Measurements from ENCODE around the gene NPAS1. TPM values are rescaled to one million over a fixed set of nuclear protein-coding genes. Genes with fewer than 3 reads are reported as not detected.
A peak's percentile ranks its signal among the peaks of the same experiment; 100 is the strongest.

Gene NPAS1
- total and polyA plus RNA-seq, 5 donors from 2014 or later: 0.53 to 1.5 TPM; not detected in 3

DNA sequence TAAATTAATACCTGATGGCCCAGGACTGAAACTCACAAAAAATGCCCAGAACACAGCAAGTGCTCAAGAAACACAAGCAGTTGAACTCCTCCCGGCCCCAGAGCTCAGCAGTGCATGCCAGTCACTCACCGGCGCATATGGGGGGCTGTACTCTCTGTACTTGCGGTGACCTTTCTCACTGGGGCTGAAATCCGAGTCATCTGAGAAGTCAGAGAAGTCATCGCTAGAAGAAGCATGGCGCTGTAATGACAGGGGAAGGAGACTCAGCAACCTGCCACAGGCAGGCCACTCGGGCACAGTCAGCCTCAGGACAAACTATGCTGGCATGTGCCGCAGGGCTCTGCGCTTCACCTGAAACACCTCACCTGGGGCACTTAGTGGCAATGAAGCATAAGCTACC lies 74.2 kb downstream of the NPAS1 start:
- Histone ChIP-seq H3K4me1 (ENCODE audit: control insufficient read depth, insufficient read depth, low read length, poor library complexity, severe bottlenecking) (peaks cover 35% of the 10 kb centered on the region), H3K9me3 (ENCODE audit: control insufficient read depth in 2 of 2, low read length in 2 of 2) (no peaks in the 10 kb centered on the region), H3K27ac (ENCODE audit: insufficient read depth, low read length, poor library complexity, severe bottlenecking) (peak overlapping the region; percentile 83), H3K27me3 (ENCODE audit: control insufficient read depth, insufficient read depth, low read length) (no peaks in the 10 kb centered on the region), H3K4me3 (ENCODE audit: low read depth, low read length) (no peak overlapping the region), H3K36me3 (ENCODE audit: control insufficient read depth, insufficient read depth, low read length) (peaks cover 32% of the 10 kb centered on the region)
- Mint-ChIP-seq H3K36me3 (peaks cover 39% of the 10 kb centered on the region), H3K4me1 (peaks cover 3 to 60% (median 30%) of the 10 kb centered on the region in 4 donors), H3K27me3 (no peaks in the 10 kb centered on the region), H3K9me3 (no peaks in the 10 kb centered on the region), H3K4me3 (no peak overlapping the region), H3K27ac (peak overlapping the region; percentile 92 to 99 (median 96))
- DNase-seq: peak in 1 of 3 donors; percentile 29
- ATAC-seq (ENCODE audit: low read depth in 2 of 2): no peak

DNA sequence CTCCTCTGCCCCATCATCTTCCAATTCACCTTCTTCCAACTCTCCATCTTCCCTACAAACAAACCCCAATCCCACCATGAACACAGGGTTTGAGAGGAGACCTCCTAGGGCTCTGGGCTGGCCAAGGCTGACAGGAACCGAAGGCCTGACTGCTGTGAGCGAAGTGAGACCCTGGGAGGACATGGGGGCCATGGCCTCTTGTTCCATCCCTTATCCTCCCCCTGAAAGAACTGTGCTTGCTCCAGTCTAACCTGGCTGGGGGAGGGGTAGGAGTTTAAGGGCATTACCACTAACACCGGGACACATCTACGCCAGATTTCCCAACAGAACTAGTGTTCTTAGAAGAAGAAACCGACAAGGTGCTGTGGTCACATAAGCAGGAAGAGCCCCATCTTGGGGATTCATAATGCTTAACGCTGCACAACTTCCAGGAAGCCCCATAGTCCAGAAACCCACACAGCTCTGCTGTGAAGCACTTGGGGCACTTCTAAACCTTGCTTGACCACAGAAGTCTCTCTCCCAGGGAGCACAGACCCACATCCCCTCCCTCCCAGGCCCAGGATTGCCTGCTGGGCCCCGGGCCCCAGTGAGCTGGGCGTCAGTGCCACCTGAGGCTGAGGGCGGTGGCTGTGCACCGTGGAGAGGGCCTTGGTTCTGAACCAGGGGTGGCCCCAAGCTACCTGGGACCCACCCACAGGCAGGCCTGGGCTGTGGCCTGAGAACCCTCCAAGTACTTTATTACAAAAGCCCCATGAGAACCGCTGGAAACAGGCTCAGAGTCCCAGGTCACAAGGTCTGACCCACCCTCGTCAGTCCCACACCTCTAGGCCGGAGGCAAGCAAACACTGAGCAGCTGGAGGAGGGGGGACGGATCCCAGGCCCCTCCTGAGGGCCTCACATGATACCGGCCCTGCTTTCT lies 75.2 kb downstream of the NPAS1 start:
- peaks cover 5 to 66% (median 30%) of the 10 kb centered on the region in 4 donors for H3K4me1 Mint-ChIP-seq
- peak in 2 of 3 donors; percentile 24 to 80 for DNase-seq
- Histone ChIP-seq H3K36me3 (ENCODE audit: control insufficient read depth, insufficient read depth, low read length) (peaks cover 24% of the 10 kb centered on the region), H3K9me3 (ENCODE audit: control insufficient read depth in 2 of 2, low read length in 2 of 2) (no peaks in the 10 kb centered on the region), H3K27ac (ENCODE audit: insufficient read depth, low read length, poor library complexity, severe bottlenecking) (peak overlapping the region; percentile 83), H3K27me3 (ENCODE audit: control insufficient read depth, insufficient read depth, low read length) (no peaks in the 10 kb centered on the region), H3K4me1 (ENCODE audit: control insufficient read depth, insufficient read depth, low read length, poor library complexity, severe bottlenecking) (peaks cover 35% of the 10 kb centered on the region), H3K4me3 (ENCODE audit: low read depth, low read length) (peak overlapping the region; percentile 46)
- H3K4me3 Mint-ChIP-seq: peak overlapping the region in 3 of 4 donors; percentile 61 to 76 (median 64)
- peak overlapping the region; percentile 92 to 99 (median 96) for H3K27ac Mint-ChIP-seq
- peaks cover 33% of the 10 kb centered on the region for H3K36me3 Mint-ChIP-seq
- no peaks in the 10 kb centered on the region for H3K27me3 Mint-ChIP-seq
- H3K9me3 Mint-ChIP-seq: no peaks in the 10 kb centered on the region
- ATAC-seq (ENCODE audit: low read depth in 2 of 2): peak; percentile 69 to 74

Other genes with a start within 250 kb of the NPAS1 start
- 23.9 TPM for gene SLC1A5, start 231.2 kb upstream of the NPAS1 start, total RNA-seq
- 10 to 100 TPM; 23.6 to 28.8 (median 27.2) TPM for gene SLC1A5, start 231.2 kb upstream of the NPAS1 start, polyA plus RNA-seq
- 41.5 TPM for gene AP2S1, start 169.0 kb upstream of the NPAS1 start, total RNA-seq
- 10 to 100 TPM; 61.3 to 90.1 (median 75.3) TPM for gene AP2S1, start 169.0 kb upstream of the NPAS1 start, polyA plus RNA-seq
- gene ARHGAP35, start 158.8 kb upstream of the NPAS1 start, total RNA-seq: 47.7 TPM
- gene ARHGAP35, start 158.8 kb upstream of the NPAS1 start, polyA plus RNA-seq: 1 to 10 TPM; 3.4 to 4.7 (median 4.2) TPM
- 27.4 TPM for gene TMEM160, start 28.8 kb downstream of the NPAS1 start, total RNA-seq
- 100 to 1,000 TPM; 101 to 160 (median 144) TPM for gene TMEM160, start 28.8 kb downstream of the NPAS1 start, polyA plus RNA-seq
- gene ZC3H4, start 93.9 kb downstream of the NPAS1 start, total RNA-seq: 84.7 TPM
- gene ZC3H4, start 93.9 kb downstream of the NPAS1 start, polyA plus RNA-seq: under 1 TPM; 0.58 to 0.84 (median 0.69) TPM
- 45.5 TPM for gene SAE1, start 111.0 kb downstream of the NPAS1 start, total RNA-seq
- gene SAE1, start 111.0 kb downstream of the NPAS1 start, polyA plus RNA-seq: 100 to 1,000 TPM; 106 to 127 (median 115) TPM
- gene BBC3, start 211.4 kb downstream of the NPAS1 start, total RNA-seq: 21.2 TPM
- 1 to 10 TPM; 4.2 to 6.7 (median 5.4) TPM for gene BBC3, start 211.4 kb downstream of the NPAS1 start, polyA plus RNA-seq
- gene CCDC9, start 236.7 kb downstream of the NPAS1 start, total RNA-seq: 44.1 TPM
- 10 to 100 TPM in 3 of 4 donors, 1 to 10 TPM in 1; 7.3 to 14.5 (median 12.6) TPM for gene CCDC9, start 236.7 kb downstream of the NPAS1 start, polyA plus RNA-seq

All from CD4-positive, CD25-positive, alpha-beta regulatory T cell (primary cell).